HL-60/S4 treated with retinoic acid at 250 ng/mL for 4 days and 3 days (cell line): ENCODE results near the gene ARHGEF10L.
"Not testable (repeated sequence)": the region's sequence is repeated elsewhere in the genome, so short reads cannot be mapped to it uniquely, and the experiment has no call there.

Source experiments
- in situ Hi-C: fragments of 300-500 bp; cut with MboI; formaldehyde crosslinking; loops from 2 replicates; pipeline ENCODE4 v1.7.0; 2022; ENCODE audit warnings: low sequenced_read_pairs

ARHGEF10L gene

GRCh38 chr1:17607644-17608581, 68.4 kb downstream of the ARHGEF10L start:
- in situ Hi-C loops, result loop anchor here (10.0 kb wide), 1 partner anchor 93 kb away; no protein-coding TSS in a partner anchor

- in situ Hi-C loops, result loop anchor here (10.0 kb wide), 1 partner anchor 95 kb away; no protein-coding TSS in a partner anchor
These were observed 70.0 kb downstream of the ARHGEF10L start for GRCh38 chr1:17609529-17609928.

- in situ Hi-C loops, result no loop called here
These were observed 70.6 kb downstream of the ARHGEF10L start for GRCh38 chr1:17610085-17610484.

DNA sequence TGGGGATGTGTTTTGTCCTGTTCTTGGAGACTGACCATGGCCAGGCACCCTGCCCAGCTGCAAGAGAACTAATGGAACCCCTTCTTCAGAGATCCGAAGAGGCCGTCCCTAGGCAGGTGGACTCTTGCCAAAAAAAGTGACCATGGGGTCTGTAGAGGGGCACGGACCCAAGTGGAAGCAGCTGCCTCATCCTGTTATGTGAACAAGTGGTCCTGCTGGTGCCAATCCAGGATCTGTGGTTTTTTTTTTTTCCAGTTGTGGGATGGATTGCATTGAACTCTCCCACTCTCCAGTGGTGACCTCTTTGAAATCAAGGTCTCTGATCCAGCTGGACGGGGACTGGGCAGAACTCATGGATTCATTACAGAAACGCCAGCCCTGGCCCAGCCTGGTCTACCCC, 71.2 kb downstream of the ARHGEF10L start:
- in situ Hi-C loops, result no loop called here

DNA sequence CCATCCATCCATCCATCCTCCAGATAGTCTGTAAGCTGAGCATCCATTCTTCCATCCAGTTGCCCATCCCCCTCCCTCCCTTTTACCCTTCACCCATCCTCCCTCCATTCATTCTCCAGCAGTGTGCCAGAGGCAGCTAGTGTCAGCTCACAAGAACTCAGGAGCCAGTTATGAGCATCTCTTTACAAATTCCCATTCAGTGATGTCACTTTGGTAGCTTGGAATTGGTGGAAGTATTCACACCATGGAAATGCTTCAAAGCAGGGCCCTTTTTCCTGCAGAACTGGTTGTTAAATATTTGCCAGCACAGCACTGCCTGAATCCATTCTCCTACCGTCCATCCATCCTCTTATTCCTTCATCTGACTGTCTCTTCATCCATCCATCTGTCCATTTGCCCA, 72.5 kb downstream of the ARHGEF10L start:
- in situ Hi-C loops, result no loop called here

- in situ Hi-C loops, result no loop called here
These were observed 73.3 kb downstream of the ARHGEF10L start for GRCh38 chr1:17612831-17613230.

DNA sequence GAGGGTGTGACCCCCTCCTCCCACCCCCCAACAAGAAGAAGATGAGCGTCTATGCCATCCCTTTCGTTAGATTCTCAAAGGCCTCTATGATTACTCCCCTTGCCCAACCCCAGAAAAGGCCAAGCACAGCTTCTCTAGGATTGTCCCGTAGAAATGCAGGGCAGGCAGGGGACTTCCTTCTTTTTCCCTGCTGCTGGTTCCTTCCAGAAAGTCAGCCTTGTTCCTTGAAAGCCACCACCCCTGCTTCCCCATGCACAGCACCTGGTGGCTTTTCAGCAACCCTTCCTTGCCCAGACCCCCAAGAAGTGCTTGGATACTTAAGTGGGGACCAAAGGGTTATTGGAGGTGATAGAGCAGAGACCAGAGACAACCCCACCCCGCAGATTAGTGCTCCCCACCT, 75.1 kb downstream of the ARHGEF10L start:
- in situ Hi-C loops, result no loop called here

DNA sequence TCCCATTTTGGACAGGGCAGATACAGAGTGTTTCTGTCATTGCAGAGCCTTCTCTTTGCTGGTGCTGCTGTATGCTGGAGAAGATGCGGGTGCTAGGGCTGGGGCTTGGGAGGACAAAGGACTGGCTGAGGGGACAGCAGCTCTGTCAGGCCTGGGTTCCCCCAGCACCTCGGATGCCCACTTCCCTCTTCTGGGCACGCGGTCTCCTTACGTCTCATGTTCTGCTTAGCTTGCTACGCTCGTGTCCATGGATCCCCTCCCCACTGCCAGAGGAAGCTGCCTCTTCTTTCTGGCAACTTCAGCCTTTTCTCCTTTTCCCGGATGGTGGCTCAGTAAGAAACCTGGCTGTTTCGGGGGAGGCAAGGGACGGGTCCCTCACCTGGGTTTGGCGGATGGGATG, 75.7 kb downstream of the ARHGEF10L start:
- in situ Hi-C loops, result no loop called here

- in situ Hi-C loops, result no loop called here
These were observed 76.5 kb downstream of the ARHGEF10L start for GRCh38 chr1:17615959-17616358.

DNA sequence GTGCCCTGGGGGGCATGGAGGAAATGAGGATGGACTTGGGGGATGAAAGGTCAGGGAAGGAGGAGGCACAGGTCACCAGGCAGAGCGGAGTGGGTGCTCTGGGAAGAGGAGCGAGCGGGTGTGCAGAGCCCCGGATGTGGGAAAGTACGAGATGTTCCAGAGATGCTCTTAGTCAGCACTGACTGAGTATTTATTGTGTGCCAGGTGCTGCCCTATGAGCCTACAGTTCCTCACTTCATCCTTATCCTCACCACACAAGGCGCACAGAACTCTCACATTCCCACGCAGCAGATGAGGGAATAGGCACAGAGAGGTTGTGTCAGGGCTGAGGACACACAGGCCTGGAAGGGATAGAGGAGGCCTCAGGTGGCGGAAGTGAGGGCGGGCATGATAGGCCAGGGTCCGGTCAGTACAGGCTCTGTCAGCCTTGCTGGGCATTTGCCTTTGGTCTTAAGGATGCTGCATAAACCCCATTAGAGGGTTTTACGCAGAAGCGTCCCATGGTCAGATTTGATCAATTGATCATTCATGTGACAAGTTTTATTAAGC, 77.3 kb downstream of the ARHGEF10L start:
- in situ Hi-C loops, result no loop called here

DNA sequence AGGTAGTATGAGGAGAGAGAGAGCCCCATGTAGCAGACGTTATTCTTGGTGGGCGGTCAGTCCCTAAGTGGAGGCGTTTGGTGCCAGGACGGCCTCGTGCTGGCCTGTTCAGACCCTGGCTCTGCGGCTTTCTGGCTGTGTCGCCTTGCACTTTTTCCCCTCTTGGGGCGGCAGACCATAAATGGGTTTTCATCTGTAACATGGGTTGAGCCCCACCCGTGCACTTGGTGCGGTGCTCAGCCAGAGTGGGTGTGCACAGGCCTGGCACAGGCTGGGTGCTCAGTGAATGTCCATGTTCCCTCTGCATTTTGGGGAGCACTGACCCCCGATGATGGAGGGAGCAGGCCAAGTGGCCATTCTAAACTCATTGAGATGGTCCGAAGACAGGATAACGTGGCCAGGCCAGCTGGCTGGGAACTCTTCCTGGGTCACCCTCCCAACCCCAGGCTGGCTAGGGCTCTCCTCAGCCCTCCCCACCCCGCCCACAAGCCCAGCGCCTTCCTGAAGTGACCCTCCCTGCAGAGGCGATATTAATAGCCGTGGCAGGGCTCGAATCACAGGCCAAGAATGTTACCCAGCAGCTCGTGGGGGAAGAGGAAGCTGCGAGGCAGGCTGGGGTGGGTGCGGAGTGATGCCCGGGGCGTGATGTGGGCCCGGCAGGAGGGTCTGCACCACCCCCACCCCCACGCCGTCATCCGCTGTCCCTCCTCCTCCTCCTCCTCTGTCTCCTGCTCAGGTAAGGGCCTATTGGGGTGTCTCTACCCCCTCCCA, 78.5 kb downstream of the ARHGEF10L start:
- in situ Hi-C loops, result no loop called here

DNA sequence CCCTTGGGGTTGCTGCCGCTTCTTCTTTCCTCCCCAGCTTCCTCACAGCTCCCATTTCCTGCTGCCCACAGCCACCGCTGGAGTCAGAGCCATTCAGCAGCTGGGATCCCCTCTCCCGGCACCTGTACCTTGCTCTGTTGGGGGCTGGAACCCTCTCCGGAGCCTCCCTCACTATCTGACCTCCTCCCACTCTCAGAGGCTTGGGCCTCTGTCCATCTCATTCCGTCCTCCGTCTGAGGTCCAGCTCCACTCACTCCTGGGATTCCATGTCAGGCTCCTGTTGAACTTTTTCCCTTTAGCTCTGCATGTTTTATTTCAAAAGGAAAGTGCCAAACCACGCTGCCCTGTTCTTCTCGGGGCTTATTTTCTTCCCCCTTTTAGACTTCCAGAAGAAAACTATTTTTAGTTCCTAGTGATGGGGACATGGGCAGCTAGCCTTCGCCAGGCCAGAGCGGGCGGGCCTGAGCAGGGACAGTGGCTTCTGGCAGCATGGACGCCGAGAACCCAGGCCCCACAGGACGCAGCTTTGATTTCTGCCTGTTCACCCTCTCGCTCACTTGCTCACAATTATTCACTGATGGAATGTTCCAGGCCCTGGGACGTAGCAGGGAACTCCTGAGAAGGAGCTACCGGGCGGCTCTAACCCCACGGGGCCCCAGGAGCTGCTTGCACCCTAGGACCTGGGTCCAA, 79.2 kb downstream of the ARHGEF10L start:
- in situ Hi-C loops, result no loop called here

GRCh38 chr1:17620448-17620847, 81.0 kb downstream of the ARHGEF10L start:
- in situ Hi-C loops, result no loop called here

DNA sequence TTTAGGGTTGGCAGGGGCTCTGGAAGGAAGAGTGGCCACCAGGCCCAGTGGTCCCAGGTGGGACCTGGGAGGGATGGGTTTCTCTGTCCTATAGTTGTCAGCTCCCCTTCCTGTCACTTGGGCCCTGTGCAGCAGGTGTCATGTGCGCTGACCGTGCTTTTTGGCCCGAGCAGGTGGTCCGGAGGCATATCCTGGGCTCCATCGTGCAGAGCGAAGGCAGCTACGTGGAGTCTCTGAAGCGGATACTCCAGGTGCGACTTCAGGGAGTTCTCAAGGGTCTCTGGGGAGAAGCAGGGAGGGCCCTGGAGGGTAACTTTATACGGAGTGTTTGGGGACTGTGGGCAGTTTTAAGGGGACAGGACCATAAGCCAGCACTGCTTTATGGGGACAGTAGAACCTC, 82.2 kb downstream of the ARHGEF10L start:
- in situ Hi-C loops, result no loop called here

- in situ Hi-C loops, result no loop called here
These were observed 83.3 kb downstream of the ARHGEF10L start for GRCh38 chr1:17622823-17623222.

- in situ Hi-C loops, result no loop called here
These were observed 85.2 kb downstream of the ARHGEF10L start for GRCh38 chr1:17624611-17625233.

GRCh38 chr1:17627239-17628052, 87.9 kb downstream of the ARHGEF10L start:
- in situ Hi-C loops, result no loop called here

DNA sequence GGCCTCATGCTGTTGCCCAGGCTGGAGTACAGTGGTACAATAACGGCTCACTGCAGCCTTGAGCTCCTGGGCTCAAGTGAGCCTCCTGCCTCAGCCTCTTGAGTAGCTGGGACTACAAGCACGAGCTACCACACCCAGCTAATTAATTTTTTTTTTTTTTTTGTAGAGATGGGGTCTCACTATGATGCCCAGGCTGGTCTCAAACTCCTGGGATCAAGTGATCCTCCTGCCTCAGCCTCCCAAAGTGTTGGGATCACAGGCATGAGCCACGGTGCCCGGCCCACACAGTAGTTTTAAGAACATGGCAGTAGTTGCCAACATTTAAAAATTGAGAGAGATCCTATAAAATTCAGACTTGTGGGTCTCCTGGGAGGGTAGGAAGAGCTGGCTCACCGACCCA, 89.5 kb downstream of the ARHGEF10L start:
- in situ Hi-C loops, result not testable (repeated sequence)

GRCh38 chr1:17629460-17629859, 90.0 kb downstream of the ARHGEF10L start:
- in situ Hi-C loops, result no loop called here
